Measurements from ENCODE around the gene LILRA6.

GRCh38 chr19:54262470-54262869 is 19.9 kb upstream of the LILRA6 start:
- TF ChIP-seq POLR2A (IDR thresholded peaks at IDR 0.05; ENCODE audit: low read depth, low read length) (no peak), POLR2AphosphoS5 (IDR thresholded peaks at IDR 0.05; ENCODE audit: low read depth, low read length) (no peak), TAF1 (IDR thresholded peaks at IDR 0.05; ENCODE audit: borderline replicate concordance, low read depth, low read length) (no peak)

All from GM12892 (cell line).